ENCODE measurements around the gene NFE2L2. TPM values are rescaled to one million over a fixed set of nuclear protein-coding genes. Genes with fewer than 3 reads are reported as not detected.
"Not testable (repeated sequence)": the region's sequence is repeated elsewhere in the genome, so short reads cannot be mapped to it uniquely, and the experiment has no call there.

Gene NFE2L2
- total RNA-seq, 1 experiment from 2014 or later: 26.3 TPM

DNA sequence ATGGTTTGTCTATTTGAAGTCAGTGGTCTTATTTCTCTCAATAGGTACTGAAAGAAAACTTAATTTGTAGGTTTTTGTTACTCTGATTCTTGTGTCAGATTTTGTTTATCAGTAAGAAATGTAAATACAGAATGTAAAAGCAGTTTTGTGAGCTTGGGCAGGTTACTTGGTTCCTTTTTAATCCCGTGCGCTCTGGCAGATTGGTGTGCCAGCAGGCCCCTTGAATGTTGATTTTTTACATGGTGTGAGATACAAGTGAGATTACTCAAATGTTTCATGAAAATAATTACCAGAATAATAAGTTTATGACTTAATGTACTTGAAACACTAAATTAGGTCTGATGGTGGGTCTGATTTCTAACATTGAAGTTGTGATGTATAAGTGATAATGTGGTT lies 38.6 kb downstream of the NFE2L2 start:
- POLR2A ChIA-PET: interaction anchor here (1.3 kb wide), 1 partner anchor 37 kb away, joined by 4 read pairs; no protein-coding TSS in a partner anchor
- no peaks in the 10 kb centered on the region for H3K9me3 Mint-ChIP-seq
- peak overlapping the region; percentile 75 for H3K27ac Mint-ChIP-seq
- H3K27me3 Mint-ChIP-seq (ENCODE audit: low read depth): no peaks in the 10 kb centered on the region
- CTCF ChIA-PET: interaction anchor here (1.2 to 3.7 kb wide), 2 partner anchors 29 to 62 kb away, joined by 3 to 23 read pairs; no protein-coding TSS in a partner anchor
- TF ChIP-seq ZNF671 (CRISPR knock-in tag; IDR thresholded peaks at IDR 0.05): peak; percentile 15; the same call in 1 of the 2 replicates
- TF ChIP-seq, protein P1, sequence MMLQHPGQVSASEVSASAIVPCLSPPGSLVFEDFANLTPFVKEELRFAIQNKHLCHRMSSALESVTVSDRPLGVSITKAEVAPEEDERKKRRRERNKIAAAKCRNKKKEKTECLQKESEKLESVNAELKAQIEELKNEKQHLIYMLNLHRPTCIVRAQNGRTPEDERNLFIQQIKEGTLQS (CRISPR knock-in tag; conservative IDR thresholded peaks at IDR 0.05): no peak
- no peak overlapping the region for H3K4me3 Mint-ChIP-seq
- peaks cover 16% of the 10 kb centered on the region for H3K4me1 Mint-ChIP-seq
- ATAC-seq (no peak), DNase-seq (ENCODE audit: low spot score) (no peak)
- H3K36me3 Mint-ChIP-seq: peaks cover 24% of the 10 kb centered on the region

DNA sequence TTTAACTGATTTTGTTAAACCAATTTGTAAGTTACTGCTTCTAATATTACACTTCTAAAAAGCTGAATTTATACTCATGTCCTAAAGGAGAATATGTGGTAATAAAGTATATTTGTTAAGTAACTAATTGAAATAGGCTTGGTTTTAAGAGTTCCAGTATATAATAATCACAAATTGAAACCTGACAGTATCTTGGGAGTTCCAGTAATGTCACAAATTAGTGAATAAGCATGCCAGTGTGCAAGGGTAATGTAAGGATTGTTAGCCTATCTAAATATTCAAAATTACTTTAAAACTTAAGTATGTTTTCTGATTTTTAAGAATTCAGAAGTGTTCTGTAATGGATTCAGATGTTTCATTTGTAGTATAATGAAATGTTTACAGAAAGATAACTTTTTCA lies 41.1 kb downstream of the NFE2L2 start:
- CTCF ChIA-PET; ATAC-seq; H3K9me3 Mint-ChIP-seq; H3K4me3 Mint-ChIP-seq; H3K27me3 Mint-ChIP-seq (ENCODE audit: low read depth); DNase-seq (ENCODE audit: low spot score); H3K27ac Mint-ChIP-seq; POLR2A ChIA-PET: not testable (repeated sequence)
- peaks cover 45% of the 10 kb centered on the region for H3K36me3 Mint-ChIP-seq
- peaks cover 33% of the 10 kb centered on the region for H3K4me1 Mint-ChIP-seq
- peak; percentile 59; the same call in 1 of the 2 replicates for TF ChIP-seq PRRX2 (CRISPR knock-in tag; IDR thresholded peaks at IDR 0.05)

DNA sequence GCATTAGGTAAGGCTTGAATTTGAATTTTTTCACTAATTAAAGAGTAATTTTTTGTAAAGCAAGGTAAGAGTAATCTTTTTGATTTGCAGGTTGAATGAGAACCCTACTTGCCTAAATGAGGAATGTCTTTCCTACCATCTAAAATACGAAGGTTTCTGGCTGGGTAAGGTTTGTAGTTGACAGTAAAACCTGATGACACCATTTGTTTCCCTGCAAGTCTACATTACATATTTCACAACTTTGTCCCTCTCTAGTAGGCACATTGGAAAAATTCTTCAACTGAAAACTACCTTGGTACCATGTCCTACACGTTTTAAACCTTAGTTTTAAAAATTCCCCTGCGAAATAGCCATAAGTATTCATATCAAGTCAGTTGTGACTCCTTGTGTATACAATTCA lies 42.6 kb downstream of the NFE2L2 start:
- no peak for DNase-seq (ENCODE audit: low spot score)
- ATAC-seq: no peak
- Mint-ChIP-seq H3K9me3 (no peaks in the 10 kb centered on the region), H3K27me3 (ENCODE audit: low read depth) (no peaks in the 10 kb centered on the region), H3K36me3 (peaks cover 58% of the 10 kb centered on the region), H3K4me1 (peaks cover 38% of the 10 kb centered on the region), H3K4me3 (no peak overlapping the region), H3K27ac (peak overlapping the region; percentile 92)
- TF ChIP-seq, protein P2, sequence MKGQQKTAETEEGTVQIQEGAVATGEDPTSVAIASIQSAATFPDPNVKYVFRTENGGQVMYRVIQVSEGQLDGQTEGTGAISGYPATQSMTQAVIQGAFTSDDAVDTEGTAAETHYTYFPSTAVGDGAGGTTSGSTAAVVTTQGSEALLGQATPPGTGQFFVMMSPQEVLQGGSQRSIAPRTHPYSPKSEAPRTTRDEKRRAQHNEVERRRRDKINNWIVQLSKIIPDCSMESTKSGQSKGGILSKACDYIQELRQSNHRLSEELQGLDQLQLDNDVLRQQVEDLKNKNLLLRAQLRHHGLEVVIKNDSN (CRISPR knock-in tag; IDR thresholded peaks at IDR 0.05): no peak
- TF ChIP-seq NFE2L1 (CRISPR knock-in tag; IDR thresholded peaks at IDR 0.05) (no peak), HMGA2 (CRISPR knock-in tag; IDR thresholded peaks at IDR 0.05) (no peak), MXD4 (CRISPR knock-in tag; IDR thresholded peaks at IDR 0.05; ENCODE audit: borderline replicate concordance) (no peak), CREB1 (CRISPR knock-in tag; IDR thresholded peaks at IDR 0.05) (no peak), ZNF423 (CRISPR knock-in tag; IDR thresholded peaks at IDR 0.05) (no peak), ZNF121 (CRISPR knock-in tag; IDR thresholded peaks at IDR 0.05) (no peak), TP53 (CRISPR knock-in tag; IDR thresholded peaks at IDR 0.05) (no peak), ZBTB21 (CRISPR knock-in tag; IDR thresholded peaks at IDR 0.05; ENCODE audit: borderline replicate concordance) (no peak), ELF4 (CRISPR knock-in tag; IDR thresholded peaks at IDR 0.05; ENCODE audit: low read depth) (no peak), TEAD4 (CRISPR knock-in tag; IDR thresholded peaks at IDR 0.05) (no peak)
- TF ChIP-seq, protein P3, sequence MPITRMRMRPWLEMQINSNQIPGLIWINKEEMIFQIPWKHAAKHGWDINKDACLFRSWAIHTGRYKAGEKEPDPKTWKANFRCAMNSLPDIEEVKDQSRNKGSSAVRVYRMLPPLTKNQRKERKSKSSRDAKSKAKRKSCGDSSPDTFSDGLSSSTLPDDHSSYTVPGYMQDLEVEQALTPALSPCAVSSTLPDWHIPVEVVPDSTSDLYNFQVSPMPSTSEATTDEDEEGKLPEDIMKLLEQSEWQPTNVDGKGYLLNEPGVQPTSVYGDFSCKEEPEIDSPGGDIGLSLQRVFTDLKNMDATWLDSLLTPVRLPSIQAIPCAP (CRISPR knock-in tag; IDR thresholded peaks at IDR 0.05): no peak
- TF ChIP-seq, protein P4, sequence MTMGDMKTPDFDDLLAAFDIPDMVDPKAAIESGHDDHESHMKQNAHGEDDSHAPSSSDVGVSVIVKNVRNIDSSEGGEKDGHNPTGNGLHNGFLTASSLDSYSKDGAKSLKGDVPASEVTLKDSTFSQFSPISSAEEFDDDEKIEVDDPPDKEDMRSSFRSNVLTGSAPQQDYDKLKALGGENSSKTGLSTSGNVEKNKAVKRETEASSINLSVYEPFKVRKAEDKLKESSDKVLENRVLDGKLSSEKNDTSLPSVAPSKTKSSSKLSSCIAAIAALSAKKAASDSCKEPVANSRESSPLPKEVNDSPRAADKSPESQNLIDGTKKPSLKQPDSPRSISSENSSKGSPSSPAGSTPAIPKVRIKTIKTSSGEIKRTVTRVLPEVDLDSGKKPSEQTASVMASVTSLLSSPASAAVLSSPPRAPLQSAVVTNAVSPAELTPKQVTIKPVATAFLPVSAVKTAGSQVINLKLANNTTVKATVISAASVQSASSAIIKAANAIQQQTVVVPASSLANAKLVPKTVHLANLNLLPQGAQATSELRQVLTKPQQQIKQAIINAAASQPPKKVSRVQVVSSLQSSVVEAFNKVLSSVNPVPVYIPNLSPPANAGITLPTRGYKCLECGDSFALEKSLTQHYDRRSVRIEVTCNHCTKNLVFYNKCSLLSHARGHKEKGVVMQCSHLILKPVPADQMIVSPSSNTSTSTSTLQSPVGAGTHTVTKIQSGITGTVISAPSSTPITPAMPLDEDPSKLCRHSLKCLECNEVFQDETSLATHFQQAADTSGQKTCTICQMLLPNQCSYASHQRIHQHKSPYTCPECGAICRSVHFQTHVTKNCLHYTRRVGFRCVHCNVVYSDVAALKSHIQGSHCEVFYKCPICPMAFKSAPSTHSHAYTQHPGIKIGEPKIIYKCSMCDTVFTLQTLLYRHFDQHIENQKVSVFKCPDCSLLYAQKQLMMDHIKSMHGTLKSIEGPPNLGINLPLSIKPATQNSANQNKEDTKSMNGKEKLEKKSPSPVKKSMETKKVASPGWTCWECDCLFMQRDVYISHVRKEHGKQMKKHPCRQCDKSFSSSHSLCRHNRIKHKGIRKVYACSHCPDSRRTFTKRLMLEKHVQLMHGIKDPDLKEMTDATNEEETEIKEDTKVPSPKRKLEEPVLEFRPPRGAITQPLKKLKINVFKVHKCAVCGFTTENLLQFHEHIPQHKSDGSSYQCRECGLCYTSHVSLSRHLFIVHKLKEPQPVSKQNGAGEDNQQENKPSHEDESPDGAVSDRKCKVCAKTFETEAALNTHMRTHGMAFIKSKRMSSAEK (CRISPR knock-in tag; IDR thresholded peaks at IDR 0.05; ENCODE audit: borderline replicate concordance): no peak
- TF ChIP-seq, protein P5, sequence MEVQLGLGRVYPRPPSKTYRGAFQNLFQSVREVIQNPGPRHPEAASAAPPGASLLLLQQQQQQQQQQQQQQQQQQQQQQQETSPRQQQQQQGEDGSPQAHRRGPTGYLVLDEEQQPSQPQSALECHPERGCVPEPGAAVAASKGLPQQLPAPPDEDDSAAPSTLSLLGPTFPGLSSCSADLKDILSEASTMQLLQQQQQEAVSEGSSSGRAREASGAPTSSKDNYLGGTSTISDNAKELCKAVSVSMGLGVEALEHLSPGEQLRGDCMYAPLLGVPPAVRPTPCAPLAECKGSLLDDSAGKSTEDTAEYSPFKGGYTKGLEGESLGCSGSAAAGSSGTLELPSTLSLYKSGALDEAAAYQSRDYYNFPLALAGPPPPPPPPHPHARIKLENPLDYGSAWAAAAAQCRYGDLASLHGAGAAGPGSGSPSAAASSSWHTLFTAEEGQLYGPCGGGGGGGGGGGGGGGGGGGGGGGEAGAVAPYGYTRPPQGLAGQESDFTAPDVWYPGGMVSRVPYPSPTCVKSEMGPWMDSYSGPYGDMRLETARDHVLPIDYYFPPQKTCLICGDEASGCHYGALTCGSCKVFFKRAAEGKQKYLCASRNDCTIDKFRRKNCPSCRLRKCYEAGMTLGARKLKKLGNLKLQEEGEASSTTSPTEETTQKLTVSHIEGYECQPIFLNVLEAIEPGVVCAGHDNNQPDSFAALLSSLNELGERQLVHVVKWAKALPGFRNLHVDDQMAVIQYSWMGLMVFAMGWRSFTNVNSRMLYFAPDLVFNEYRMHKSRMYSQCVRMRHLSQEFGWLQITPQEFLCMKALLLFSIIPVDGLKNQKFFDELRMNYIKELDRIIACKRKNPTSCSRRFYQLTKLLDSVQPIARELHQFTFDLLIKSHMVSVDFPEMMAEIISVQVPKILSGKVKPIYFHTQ (CRISPR knock-in tag; IDR thresholded peaks at IDR 0.05): no peak
- TF ChIP-seq, protein P6, sequence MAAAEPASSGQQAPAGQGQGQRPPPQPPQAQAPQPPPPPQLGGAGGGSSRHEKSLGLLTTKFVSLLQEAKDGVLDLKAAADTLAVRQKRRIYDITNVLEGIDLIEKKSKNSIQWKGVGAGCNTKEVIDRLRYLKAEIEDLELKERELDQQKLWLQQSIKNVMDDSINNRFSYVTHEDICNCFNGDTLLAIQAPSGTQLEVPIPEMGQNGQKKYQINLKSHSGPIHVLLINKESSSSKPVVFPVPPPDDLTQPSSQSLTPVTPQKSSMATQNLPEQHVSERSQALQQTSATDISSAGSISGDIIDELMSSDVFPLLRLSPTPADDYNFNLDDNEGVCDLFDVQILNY (CRISPR knock-in tag; IDR thresholded peaks at IDR 0.05): no peak
- ChIA-PET POLR2A (interaction anchor here (1.0 to 1.3 kb wide), 3 partner anchors 17 to 158 kb away, joined by 3 to 4 read pairs (median 3); no protein-coding TSS in a partner anchor), CTCF (interaction anchor here (1.1 to 1.9 kb wide), 3 partner anchors 23 to 57 kb away, joined by 3 to 5 read pairs (median 4); no protein-coding TSS in a partner anchor)
